DMS 273 (cell line): ENCODE measurements around the gene OR9Q1.
A peak's percentile ranks its signal among the peaks of the same experiment; 100 is the strongest.
"Not testable (repeated sequence)": the region's sequence is repeated elsewhere in the genome, so short reads cannot be mapped to it uniquely, and the experiment has no call there.

Source experiments
- DNase-seq: peaks from one replicate; lab custom pipeline; 2025; ENCODE audit not compliant: unreplicated experiment; lab: John Stamatoyannopoulos, UW

The OR9Q1 gene, protein sequence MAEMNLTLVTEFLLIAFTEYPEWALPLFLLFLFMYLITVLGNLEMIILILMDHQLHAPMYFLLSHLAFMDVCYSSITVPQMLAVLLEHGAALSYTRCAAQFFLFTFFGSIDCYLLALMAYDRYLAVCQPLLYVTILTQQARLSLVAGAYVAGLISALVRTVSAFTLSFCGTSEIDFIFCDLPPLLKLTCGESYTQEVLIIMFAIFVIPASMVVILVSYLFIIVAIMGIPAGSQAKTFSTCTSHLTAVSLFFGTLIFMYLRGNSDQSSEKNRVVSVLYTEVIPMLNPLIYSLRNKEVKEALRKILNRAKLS

GRCh38 chr11:58023435-58023931 lies at the start of gene OR9Q1:
OR9Q1 (plus strand) TSS chr11:58023881; CDS start chr11:58179445, 155,564 bp downstream.
- DNase-seq = no peak

- DNase-seq = no peak
Measured at GRCh38 chr11:57974132-57974531, 49.5 kb upstream of the OR9Q1 start.

DNA sequence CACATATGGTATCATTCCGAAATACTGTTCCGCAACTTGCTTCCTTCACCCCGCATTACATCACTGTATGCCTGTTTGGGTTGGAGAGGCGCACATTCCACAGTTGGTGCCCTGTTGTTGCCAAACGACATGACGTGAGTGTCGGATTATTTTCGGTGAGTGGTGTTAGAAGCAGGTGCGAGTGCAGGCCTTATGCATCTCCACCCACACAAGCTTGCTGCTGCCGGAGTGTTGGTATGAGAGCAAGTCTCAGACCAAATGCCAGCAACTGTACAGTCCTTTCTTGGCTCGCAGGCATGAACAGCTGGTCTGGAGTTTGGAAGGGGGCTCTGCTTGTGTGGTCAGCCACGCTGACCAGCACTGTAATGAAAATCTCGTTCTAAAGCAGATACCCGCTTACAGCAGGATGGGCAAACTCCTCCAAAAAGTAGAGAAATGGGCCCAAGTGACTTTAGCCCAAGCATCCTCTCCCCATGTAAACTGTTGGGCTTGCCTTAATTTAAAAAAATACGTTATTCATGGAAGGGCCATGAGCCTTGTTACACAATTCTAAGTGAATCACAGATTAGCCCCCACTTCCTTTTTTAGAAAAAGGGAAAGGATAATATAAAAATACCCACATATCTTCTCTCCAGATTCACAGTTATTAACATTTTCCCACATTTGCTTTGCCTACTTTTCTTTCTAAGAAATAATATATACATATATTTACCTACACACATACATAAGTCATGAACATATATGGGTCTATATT lies 48.7 kb upstream of the OR9Q1 start:
- no peak for DNase-seq

DNA sequence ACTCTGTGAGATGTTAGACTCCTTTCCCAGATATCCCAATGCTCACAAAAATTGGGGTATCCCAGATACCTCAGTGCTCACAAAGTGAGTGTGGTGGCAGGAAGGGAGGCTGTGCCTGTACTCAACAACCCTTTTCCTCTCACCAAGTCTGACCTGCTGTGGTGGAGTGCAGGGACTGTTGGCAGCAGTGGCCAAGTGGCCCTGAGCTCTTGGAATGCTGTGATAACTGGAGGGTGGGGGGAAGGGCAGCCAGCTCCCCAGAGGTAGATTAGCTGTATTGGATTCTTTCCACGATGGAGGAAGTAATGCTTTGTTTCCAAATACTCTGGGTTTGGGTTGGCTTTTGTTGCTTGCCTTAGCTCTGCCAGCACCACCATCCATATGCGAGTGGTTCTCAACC lies 46.0 kb upstream of the OR9Q1 start:
- DNase-seq = no peak

- DNase-seq = no peak
Measured at GRCh38 chr11:57978686-57979531, 44.8 kb upstream of the OR9Q1 start.

DNA sequence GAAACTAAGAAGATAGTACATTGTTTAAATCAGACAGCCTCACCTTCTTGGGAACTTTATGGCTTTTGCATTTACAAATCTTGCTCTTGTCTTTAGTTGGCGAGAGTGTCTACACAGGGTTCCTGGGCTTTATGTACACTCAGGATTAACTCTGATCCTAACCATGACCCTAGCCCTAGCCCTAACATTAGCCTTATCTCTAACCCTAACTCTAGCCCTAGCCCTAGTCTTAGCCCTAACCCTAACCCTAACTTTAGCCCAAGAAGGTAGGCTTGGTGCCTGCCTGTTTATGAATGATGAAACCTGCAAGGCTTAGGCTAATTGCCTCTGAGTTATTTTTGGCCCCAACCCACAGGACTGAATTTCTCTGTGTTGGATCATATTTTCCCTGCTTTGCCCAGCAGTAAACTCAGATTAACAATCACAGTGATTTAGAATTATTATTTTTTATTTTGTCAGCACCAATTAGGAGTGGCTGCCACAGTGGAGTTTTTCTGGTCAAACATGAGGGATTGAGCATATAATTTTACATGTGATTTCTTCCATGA lies 44.1 kb upstream of the OR9Q1 start:
- no peak for DNase-seq

DNA sequence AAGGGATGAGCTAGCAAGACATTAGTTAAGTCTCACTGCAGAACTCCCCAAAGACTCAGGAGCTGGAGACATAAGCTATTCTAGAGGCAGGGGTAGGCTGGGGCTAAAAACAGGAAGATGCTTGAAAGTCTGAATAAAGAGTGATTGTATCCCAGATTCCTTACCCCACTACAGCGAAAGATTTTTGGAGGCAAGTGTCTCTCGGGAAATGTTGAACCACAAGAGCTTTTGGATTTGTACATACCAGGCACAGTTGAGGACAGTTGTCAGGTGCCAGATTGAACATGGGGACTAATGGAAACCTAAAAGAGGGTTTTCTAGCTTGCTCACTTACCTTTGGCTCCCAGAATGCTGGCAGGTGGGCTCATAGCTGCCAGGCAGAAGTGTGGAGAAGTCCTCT lies 43.5 kb upstream of the OR9Q1 start:
- no peak for DNase-seq

GRCh38 chr11:57981536-57981935 lies 42.1 kb upstream of the OR9Q1 start:
- DNase-seq = no peak

- no peak for DNase-seq
Measured at GRCh38 chr11:57982776-57983175, 40.9 kb upstream of the OR9Q1 start.

- DNase-seq = no peak
Measured at GRCh38 chr11:57983191-57983590, 40.5 kb upstream of the OR9Q1 start.

- DNase-seq = not testable (repeated sequence)
Measured at GRCh38 chr11:57999523-57999922, 24.2 kb upstream of the OR9Q1 start.

GRCh38 chr11:58000021-58000420 lies 23.7 kb upstream of the OR9Q1 start:
- DNase-seq = not testable (repeated sequence)

DNA sequence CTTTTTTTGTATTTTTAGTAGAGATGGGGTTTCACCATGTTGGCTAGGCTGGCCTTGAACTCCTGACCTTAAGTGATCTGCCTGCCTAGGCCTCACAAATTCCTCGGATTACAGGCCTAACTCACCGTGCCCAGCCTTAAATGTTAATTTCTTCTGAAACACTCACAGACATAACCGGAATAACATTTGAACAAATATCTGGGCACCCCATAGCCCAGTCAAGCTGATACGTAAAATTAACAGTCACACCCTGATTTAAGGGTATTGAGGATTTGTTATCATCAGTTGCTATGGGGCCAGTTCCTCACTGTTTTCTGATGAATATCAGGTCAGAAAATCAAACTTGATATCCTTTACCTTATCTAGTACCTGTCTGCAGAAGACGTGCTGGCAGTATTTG lies 23.0 kb upstream of the OR9Q1 start:
- DNase-seq = no peak

DNA sequence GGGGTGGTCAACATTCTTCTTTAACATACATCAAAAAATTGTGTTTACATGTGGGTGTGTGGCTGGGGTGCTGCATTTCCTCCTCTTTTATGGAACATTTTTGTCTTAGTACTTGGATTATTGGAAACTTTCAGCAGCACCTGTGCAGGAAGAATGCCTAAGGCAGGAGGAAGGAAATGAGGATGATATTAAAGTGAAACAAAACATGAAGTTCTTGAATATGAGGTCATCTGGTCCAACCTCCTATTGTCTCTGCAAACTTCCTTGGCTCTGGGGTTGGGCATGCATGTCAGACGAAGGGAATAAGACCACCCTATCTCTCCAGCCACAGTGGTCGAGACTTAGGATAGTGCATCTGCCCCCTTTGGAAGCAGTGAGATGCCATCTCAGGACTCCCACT lies 20.6 kb upstream of the OR9Q1 start:
- DNase-seq = no peak

- no peak for DNase-seq
Measured at GRCh38 chr11:58003591-58003990, 20.1 kb upstream of the OR9Q1 start.

- no peak for DNase-seq
Measured at GRCh38 chr11:58004664-58005063, 19.0 kb upstream of the OR9Q1 start.

GRCh38 chr11:58006940-58007339 lies 16.7 kb upstream of the OR9Q1 start:
- no peak for DNase-seq

GRCh38 chr11:58011771-58012170 lies 11.9 kb upstream of the OR9Q1 start:
- DNase-seq = no peak

DNA sequence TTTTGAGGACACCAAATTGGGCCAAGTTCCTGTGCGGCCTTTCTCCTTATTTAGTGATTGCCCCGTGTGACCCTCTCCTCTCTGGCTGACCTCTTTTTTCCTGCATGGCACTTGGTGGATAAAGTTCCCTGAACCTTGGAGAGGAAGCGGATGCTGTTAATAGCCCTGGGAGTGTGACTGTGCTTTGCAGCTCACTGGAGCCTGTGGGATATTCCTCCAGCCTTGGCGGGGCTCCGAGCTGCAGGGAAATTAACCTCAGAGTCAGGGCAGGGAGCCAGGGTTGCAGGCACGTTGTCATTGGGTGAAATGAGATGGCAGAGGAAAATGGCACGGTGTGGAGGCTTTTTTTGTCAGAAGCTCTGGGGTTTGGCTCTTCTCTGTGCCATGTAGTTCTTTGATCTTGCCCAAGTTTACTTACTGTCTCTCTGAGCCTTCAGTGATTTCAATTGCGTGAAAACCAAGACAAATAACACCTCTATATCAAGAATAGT lies 965 bp downstream of the OR9Q1 start:
- DNase-seq = peak; percentile 1

DNA sequence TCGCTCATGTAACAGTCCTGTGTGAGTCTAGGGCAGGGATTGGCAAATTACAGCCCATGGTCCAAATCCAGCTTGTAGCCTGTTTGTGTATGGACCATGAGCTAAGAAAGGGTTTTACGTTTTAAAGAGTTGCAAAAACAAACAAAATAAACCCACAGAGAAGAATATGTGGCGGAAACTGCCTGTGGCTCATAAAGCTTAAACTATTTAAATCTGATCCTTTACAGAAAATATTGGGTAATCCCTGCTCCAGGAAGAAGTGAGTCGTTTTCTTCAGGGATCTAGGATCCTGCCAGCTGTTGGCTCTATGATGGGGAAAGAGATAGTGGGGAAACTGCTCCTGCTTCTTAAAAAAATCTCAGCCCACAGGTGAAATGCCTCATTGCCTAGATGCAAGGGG lies 3.7 kb downstream of the OR9Q1 start:
- no peak for DNase-seq
